WTC11 (cell line): Measurements from ENCODE around the gene CHADL.

Experiments used
- CTCF ChIP-seq: fragments of 200-600 bp; IDR thresholded peaks from 2 replicates; pipeline ENCODE4 v1.8.0; 2022; ENCODE audit warnings: antibody characterized with exemption
- ELF4 ChIP-seq: sonication (generic); formaldehyde crosslinking; IDR thresholded peaks from 2 replicates; pipeline ENCODE4 v1.8.1; 2022; ENCODE audit warnings: low read depth, mild to moderate bottlenecking, moderate library complexity, missing genetic modification reagents
- FOXP4 ChIP-seq: sonication (generic); formaldehyde crosslinking; IDR thresholded peaks from 2 replicates; pipeline ENCODE4 v1.8.0; 2022; ENCODE audit warnings: mild to moderate bottlenecking, missing genetic modification reagents
- SP1 ChIP-seq: sonication (generic); formaldehyde crosslinking; conservative IDR thresholded peaks from 2 replicates; pipeline ENCODE4 v1.8.1; 2022; ENCODE audit warnings: missing genetic modification reagents
- TCF7 ChIP-seq: sonication (generic); formaldehyde crosslinking; IDR thresholded peaks from 2 replicates; pipeline ENCODE4 v1.8.0; 2022; ENCODE audit warnings: mild to moderate bottlenecking, low read depth, missing genetic modification reagents, moderate library complexity
- TF ChIP-seq, protein P1 (sequence below): fragments of 250-450 bp; sonication (Bioruptor Pico); IDR thresholded peaks from 2 replicates; pipeline ENCODE4 v1.9.0; 2021; ENCODE audit warnings: mild to moderate bottlenecking, borderline replicate concordance
- TF ChIP-seq, protein P2 (sequence below): sonication (generic); formaldehyde crosslinking; IDR thresholded peaks from 2 replicates; pipeline ENCODE4 v1.8.0; 2023; ENCODE audit warnings: mild to moderate bottlenecking, missing genetic modification reagents

- TF ChIP-seq SP1 (CRISPR knock-in tag) (no peak), CTCF (no peak), TCF7 (CRISPR knock-in tag) (no peak), FOXP4 (no peak), ELF4 (CRISPR knock-in tag) (no peak)
- TF ChIP-seq, protein P1, sequence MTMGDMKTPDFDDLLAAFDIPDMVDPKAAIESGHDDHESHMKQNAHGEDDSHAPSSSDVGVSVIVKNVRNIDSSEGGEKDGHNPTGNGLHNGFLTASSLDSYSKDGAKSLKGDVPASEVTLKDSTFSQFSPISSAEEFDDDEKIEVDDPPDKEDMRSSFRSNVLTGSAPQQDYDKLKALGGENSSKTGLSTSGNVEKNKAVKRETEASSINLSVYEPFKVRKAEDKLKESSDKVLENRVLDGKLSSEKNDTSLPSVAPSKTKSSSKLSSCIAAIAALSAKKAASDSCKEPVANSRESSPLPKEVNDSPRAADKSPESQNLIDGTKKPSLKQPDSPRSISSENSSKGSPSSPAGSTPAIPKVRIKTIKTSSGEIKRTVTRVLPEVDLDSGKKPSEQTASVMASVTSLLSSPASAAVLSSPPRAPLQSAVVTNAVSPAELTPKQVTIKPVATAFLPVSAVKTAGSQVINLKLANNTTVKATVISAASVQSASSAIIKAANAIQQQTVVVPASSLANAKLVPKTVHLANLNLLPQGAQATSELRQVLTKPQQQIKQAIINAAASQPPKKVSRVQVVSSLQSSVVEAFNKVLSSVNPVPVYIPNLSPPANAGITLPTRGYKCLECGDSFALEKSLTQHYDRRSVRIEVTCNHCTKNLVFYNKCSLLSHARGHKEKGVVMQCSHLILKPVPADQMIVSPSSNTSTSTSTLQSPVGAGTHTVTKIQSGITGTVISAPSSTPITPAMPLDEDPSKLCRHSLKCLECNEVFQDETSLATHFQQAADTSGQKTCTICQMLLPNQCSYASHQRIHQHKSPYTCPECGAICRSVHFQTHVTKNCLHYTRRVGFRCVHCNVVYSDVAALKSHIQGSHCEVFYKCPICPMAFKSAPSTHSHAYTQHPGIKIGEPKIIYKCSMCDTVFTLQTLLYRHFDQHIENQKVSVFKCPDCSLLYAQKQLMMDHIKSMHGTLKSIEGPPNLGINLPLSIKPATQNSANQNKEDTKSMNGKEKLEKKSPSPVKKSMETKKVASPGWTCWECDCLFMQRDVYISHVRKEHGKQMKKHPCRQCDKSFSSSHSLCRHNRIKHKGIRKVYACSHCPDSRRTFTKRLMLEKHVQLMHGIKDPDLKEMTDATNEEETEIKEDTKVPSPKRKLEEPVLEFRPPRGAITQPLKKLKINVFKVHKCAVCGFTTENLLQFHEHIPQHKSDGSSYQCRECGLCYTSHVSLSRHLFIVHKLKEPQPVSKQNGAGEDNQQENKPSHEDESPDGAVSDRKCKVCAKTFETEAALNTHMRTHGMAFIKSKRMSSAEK: no peak
- TF ChIP-seq, protein P2, sequence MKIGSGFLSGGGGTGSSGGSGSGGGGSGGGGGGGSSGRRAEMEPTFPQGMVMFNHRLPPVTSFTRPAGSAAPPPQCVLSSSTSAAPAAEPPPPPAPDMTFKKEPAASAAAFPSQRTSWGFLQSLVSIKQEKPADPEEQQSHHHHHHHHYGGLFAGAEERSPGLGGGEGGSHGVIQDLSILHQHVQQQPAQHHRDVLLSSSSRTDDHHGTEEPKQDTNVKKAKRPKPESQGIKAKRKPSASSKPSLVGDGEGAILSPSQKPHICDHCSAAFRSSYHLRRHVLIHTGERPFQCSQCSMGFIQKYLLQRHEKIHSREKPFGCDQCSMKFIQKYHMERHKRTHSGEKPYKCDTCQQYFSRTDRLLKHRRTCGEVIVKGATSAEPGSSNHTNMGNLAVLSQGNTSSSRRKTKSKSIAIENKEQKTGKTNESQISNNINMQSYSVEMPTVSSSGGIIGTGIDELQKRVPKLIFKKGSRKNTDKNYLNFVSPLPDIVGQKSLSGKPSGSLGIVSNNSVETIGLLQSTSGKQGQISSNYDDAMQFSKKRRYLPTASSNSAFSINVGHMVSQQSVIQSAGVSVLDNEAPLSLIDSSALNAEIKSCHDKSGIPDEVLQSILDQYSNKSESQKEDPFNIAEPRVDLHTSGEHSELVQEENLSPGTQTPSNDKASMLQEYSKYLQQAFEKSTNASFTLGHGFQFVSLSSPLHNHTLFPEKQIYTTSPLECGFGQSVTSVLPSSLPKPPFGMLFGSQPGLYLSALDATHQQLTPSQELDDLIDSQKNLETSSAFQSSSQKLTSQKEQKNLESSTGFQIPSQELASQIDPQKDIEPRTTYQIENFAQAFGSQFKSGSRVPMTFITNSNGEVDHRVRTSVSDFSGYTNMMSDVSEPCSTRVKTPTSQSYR (CRISPR knock-in tag): no peak
Measured at GRCh38 chr22:41191467-41191866, 49.3 kb downstream of the CHADL start.
